Transverse colon (tissue), 4 donors: Measurements from ENCODE around the gene AGBL4. TPM values are rescaled to one million over a fixed set of nuclear protein-coding genes. Genes with fewer than 3 reads are reported as not detected.
"Not testable (repeated sequence)": the region's sequence is repeated elsewhere in the genome, so short reads cannot be mapped to it uniquely, and the experiment has no call there.

Experiments
- DNase-seq: peaks from one replicate; pipeline ENCODE4 v3.0.0-alpha.2; 2019
- H3K27ac ChIP-seq, 4 donors: fragments of 200-600 bp; sonication (generic); 2 replicates each; pipeline ENCODE4 v1.5.1; 2016 to 2018; ENCODE audit warnings: inconsistent platforms in 4 of 4
- H3K27me3 ChIP-seq: fragments of 200-600 bp; sonication (generic); 2 replicates; pipeline ENCODE4 v1.5.1; 2017; ENCODE audit warnings: inconsistent platforms
- H3K36me3 ChIP-seq, 4 donors: fragments of 200-600 bp; sonication (generic); 2 replicates each; pipeline ENCODE4 v1.5.1; 2017 to 2019; ENCODE audit warnings: inconsistent platforms in 4 of 4
- H3K4me1 ChIP-seq, 4 donors: fragments of 200-600 bp; sonication (generic); 2 replicates each; pipeline ENCODE4 v1.5.1; 2017 to 2020; ENCODE audit warnings: inconsistent platforms in 4 of 4
- H3K4me3 ChIP-seq, 4 donors: fragments of 200-600 bp; sonication (generic); 1 replicate in 1 of 4; 2 replicates in 3 of 4; pipeline versions ENCODE4 v1.5.1 to v1.6.1; 2017 to 2019; ENCODE audit warnings: inconsistent platforms in 4 of 4
- H3K9me3 ChIP-seq, 2 donors: fragments of 200-600 bp; sonication (generic); 2 replicates each; pipeline ENCODE4 v1.5.1; 2017 to 2019; ENCODE audit warnings: inconsistent platforms in 2 of 2
- CTCF ChIP-seq, 5 experiments: fragments of 200-600 bp in 3 of 5; fragments of 450-650 bp in 2 of 5; sonication (generic) in 3 of 5; IDR thresholded peaks; 1 replicate in 2 of 5; 2 replicates in 3 of 5; pipeline ENCODE4 v1.5.1; 2016 to 2017; ENCODE audit warnings: antibody characterized with exemption in 5 of 5, inconsistent platforms in 3 of 5, mild to moderate bottlenecking in 2 of 5, moderate library complexity in 1 of 5
- EP300 ChIP-seq: sonication (generic); formaldehyde crosslinking; IDR thresholded peaks from one replicate; pipeline ENCODE4 v1.6.1; 2017; ENCODE audit warnings: antibody characterized with exemption, low read depth
- POLR2A ChIP-seq: fragments of 450-650 bp; IDR thresholded peaks from one replicate; pipeline ENCODE4 v1.6.1; 2016; ENCODE audit warnings: antibody characterized with exemption, mild to moderate bottlenecking, moderate library complexity
- POLR2AphosphoS5 ChIP-seq, 3 donors: sonication (generic); formaldehyde crosslinking; IDR thresholded peaks; one replicate each; pipeline ENCODE4 v1.6.1; 2016; ENCODE audit warnings: antibody characterized with exemption in 3 of 3
- WGBS, 2 donors: methylation state at CpG; one replicate each; pipeline ENCODE4 v1.1.5; 2018; ENCODE audit warnings: low coverage in 1 of 2; 5-methylcytosine and 5-hydroxymethylcytosine counted together
- in situ Hi-C, 4 donors: fragments of 200-750 bp; cut with MboI; loops; one replicate each; pipeline versions ENCODE4 v1.15.0 to v1.15.1; 2017; ENCODE audit warnings: low sequenced_read_pairs in 3 of 4, low pct_ligation_motif_present in 1 of 4, low pct_unique_long_range_greater_than_20kb in 1 of 4
- intact Hi-C: fragments of 100-400 bp; cut with DNase I; formaldehyde crosslinking; loops from one replicate; pipeline ENCODE4 v1.15.1; 2023; ENCODE audit warnings: low total_unique reads
- total RNA-seq, 4 donors: library from RNA; depleted of rRNA; stranded (reverse); fragments of >200 nt; gene quantifications; one replicate each; pipeline ENCODE4 v1.1.0, GENCODE V29; 2016

Gene AGBL4
- total RNA-seq, 4 donors from 2014 or later, result 0.82 TPM; not detected in 3

- Histone ChIP-seq H3K4me1 (no peaks in the 10 kb centered on the region), H3K27me3 (no peaks in the 10 kb centered on the region), H3K36me3 (no peaks in the 10 kb centered on the region), H3K27ac (no peak overlapping the region), H3K4me3 (no peak overlapping the region), H3K9me3 (no peaks in the 10 kb centered on the region)
- TF ChIP-seq POLR2AphosphoS5 (IDR thresholded peaks at IDR 0.05) (no peak), EP300 (no peak), POLR2A (no peak), CTCF (IDR thresholded peaks at IDR 0.05) (no peak)
- in situ Hi-C loops, result loop anchor here in 1 of 4 donors (10.0 kb wide), 1 partner anchor 64 kb away; no protein-coding TSS in a partner anchor
- 87% methylated on average over 17 of the region's 17 CpGs; no CpG with 5 or more reads in 1 of the 2 donors for WGBS, 2 donors
- intact Hi-C loops, result no loop called here
- no peak for DNase-seq
Observed at GRCh38 chr1:49331066-49331852, 692.5 kb downstream of the AGBL4 start.

- intact Hi-C loops (no loop called here), in situ Hi-C loops (no loop called here)
- 86 to 92% methylated on average over 2 of the region's 2 CpGs for WGBS, 2 donors
- H3K36me3 ChIP-seq, result no peaks in the 10 kb centered on the region
- H3K9me3 ChIP-seq, result no peaks in the 10 kb centered on the region
- H3K27me3 ChIP-seq, result no peaks in the 10 kb centered on the region
- no peak overlapping the region for H3K27ac ChIP-seq
- no peak for DNase-seq
- TF ChIP-seq EP300 (no peak), POLR2AphosphoS5 (IDR thresholded peaks at IDR 0.05) (no peak), POLR2A (no peak), CTCF (IDR thresholded peaks at IDR 0.05) (no peak)
- no peaks in the 10 kb centered on the region for H3K4me1 ChIP-seq
- no peak overlapping the region for H3K4me3 ChIP-seq
Observed at GRCh38 chr1:49323925-49324540, 699.7 kb downstream of the AGBL4 start.

GRCh38 chr1:49320493-49320892 is 703.3 kb downstream of the AGBL4 start:
- in situ Hi-C loops, DNase-seq, H3K27ac ChIP-seq, H3K9me3 ChIP-seq, H3K4me1 ChIP-seq, H3K36me3 ChIP-seq, H3K27me3 ChIP-seq, H3K4me3 ChIP-seq, intact Hi-C loops: not testable (repeated sequence)
- WGBS, 2 donors, result 55 to 70% methylated on average over 2 of the region's 2 CpGs

GRCh38 chr1:49319426-49319963 is 704.3 kb downstream of the AGBL4 start:
- in situ Hi-C loops (no loop called here), intact Hi-C loops (no loop called here)
- TF ChIP-seq EP300, result no peak
- no peak for TF ChIP-seq POLR2AphosphoS5 (IDR thresholded peaks at IDR 0.05)
- TF ChIP-seq CTCF (IDR thresholded peaks at IDR 0.05), result no peak
- TF ChIP-seq POLR2A, result no peak
- Histone ChIP-seq H3K4me1 (no peaks in the 10 kb centered on the region), H3K27ac (no peak overlapping the region), H3K27me3 (no peaks in the 10 kb centered on the region), H3K4me3 (no peak overlapping the region), H3K36me3 (no peaks in the 10 kb centered on the region), H3K9me3 (no peaks in the 10 kb centered on the region)
- DNase-seq, result no peak
